Vagina (tissue), 2 donors: ENCODE data around the gene BTBD6.

Source experiments
- CTCF ChIP-seq, 3 experiments: fragments of 450-650 bp in 2 of 3; fragments of 200-600 bp in 1 of 3; sonication (generic) in 1 of 3; IDR thresholded peaks; one replicate each; pipeline ENCODE4 v1.5.1; 2017 to 2019; ENCODE audit warnings: antibody characterized with exemption in 3 of 3, mild to moderate bottlenecking in 2 of 3, moderate library complexity in 2 of 3
- POLR2A ChIP-seq, 2 donors: fragments of 450-650 bp; IDR thresholded peaks; one replicate each; pipeline ENCODE4 v1.6.1; 2017; ENCODE audit warnings: antibody characterized with exemption in 2 of 2, mild to moderate bottlenecking in 2 of 2, moderate library complexity in 2 of 2

GRCh38 chr14:105253329-105253682, 5.0 kb downstream of the BTBD6 start:
- TF ChIP-seq CTCF (IDR thresholded peaks at IDR 0.05): no peak
- no peak for TF ChIP-seq POLR2A (IDR thresholded peaks at IDR 0.05)
